BLaER1 (cell line): Measurements from ENCODE around the gene ISOC1.
A peak's percentile ranks its signal among the peaks of the same experiment; 100 is the strongest.

Experiments used
- H3K27ac ChIP-seq: shearing (Covaris generic); formaldehyde crosslinking; 2 replicates; pipeline ENCODE4 v1.8.1; 2022
- H3K27me3 ChIP-seq: shearing (Covaris generic); formaldehyde crosslinking; 2 replicates; pipeline ENCODE4 v1.8.1; 2022
- H3K36me3 ChIP-seq: shearing (Covaris generic); formaldehyde crosslinking; 2 replicates; pipeline ENCODE4 v1.8.1; 2022
- H3K4me1 ChIP-seq: shearing (Covaris generic); formaldehyde crosslinking; 2 replicates; pipeline ENCODE4 v1.8.1; 2022
- H3K4me2 ChIP-seq: shearing (Covaris generic); formaldehyde crosslinking; 2 replicates; pipeline ENCODE4 v1.8.1; 2022
- H3K4me3 ChIP-seq: shearing (Covaris generic); formaldehyde crosslinking; 2 replicates; pipeline ENCODE4 v1.8.1; 2022
- H3K9ac ChIP-seq: shearing (Covaris generic); formaldehyde crosslinking; 2 replicates; pipeline ENCODE4 v1.8.1; 2022
- H3K9me3 ChIP-seq: shearing (Covaris generic); formaldehyde crosslinking; 2 replicates; pipeline ENCODE4 v1.8.1; 2022
- H4K20me1 ChIP-seq: shearing (Covaris generic); formaldehyde crosslinking; 2 replicates; pipeline ENCODE4 v1.8.1; 2022
- Cebpa-rat ChIP-seq: shearing (Covaris generic); IDR thresholded peaks from 2 replicates; pipeline ENCODE4 v1.8.1; 2022

ISOC1 gene

DNA sequence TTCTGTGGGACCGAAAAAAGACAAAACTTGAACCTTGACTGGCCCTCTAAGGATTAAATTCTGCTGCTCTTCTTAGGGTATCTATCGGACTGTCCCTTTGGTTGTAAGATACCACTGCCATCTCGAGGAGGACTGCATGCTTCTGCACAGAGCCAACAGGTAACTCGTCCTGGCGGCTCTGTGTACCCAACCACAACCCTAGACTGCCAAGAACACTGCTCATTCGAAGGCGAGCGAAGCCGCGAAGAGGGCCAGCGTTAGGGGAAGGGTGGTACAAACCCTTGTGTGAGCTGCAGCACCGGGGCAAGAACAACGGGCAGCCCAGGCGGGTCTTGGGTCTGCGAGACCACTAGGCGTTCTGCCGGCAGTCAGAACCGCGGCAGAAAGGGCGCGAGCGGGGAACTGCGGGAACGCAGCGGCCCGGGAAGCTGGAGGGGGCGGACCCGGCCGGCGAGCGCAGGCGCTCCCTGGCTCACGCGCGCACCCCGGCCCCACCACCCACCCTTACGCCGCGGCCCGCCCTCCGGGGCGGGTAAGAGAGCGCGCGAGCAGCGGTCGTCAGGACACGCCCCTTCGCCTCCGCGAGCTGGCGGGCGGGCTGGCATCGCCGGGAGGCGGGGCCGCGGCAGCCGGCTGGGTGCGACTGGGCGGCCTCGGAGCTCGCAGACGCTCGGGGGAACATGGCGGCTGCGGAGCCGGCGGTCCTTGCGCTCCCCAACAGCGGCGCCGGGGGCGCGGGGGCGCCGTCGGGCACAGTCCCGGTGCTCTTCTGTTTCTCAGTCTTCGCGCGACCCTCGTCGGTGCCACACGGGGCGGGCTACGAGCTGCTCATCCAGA is at the start of gene ISOC1:
TSS of gene ISOC1 (plus strand) at position 663 of the 837 bp plus-strand sequence. CDS start at position 681, 18 bp downstream.
- no peaks in the 10 kb centered on the region for H3K36me3 ChIP-seq
- peak within 1 kb of the TSS; percentile 79 for H3K27ac ChIP-seq
- no peaks in the 10 kb centered on the region for H3K27me3 ChIP-seq
- no peak for TF ChIP-seq Cebpa-rat
- H3K4me2 ChIP-seq, result peak within 1 kb of the TSS; percentile 81
- H3K4me1 ChIP-seq, result peaks cover 34% of the 10 kb centered on the region
- peak within 1 kb of the TSS; percentile 89 for H3K4me3 ChIP-seq
- H3K9ac ChIP-seq, result peak within 1 kb of the TSS; percentile 85
- H3K9me3 ChIP-seq, result no peaks in the 10 kb centered on the region
- H4K20me1 ChIP-seq, result no peaks in the 10 kb centered on the region

DNA sequence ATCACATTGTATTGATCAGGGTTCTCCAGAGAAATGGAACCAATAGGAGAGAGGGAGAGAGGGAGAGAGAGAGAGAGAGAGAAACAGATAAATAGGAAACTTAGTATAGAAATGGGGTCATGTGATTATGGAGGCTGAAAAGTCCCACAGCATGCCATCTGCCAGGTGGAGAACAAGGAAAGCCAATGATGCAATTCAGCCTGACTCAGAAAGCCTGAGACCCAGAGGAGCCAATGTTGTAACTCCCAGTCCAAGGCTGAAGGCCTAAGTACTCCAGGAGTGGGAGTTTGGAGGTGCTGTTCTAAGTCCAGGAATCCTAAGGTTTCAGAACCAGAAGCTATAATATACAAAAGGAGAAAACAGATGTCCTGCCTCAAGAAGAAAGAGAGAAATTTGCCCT is 48.4 kb upstream of the ISOC1 start:
- Histone ChIP-seq H3K27ac (no peak overlapping the region), H3K4me2 (no peak overlapping the region), H4K20me1 (no peaks in the 10 kb centered on the region), H3K9me3 (peaks cover 14% of the 10 kb centered on the region), H3K9ac (no peak overlapping the region), H3K4me3 (no peak overlapping the region), H3K36me3 (no peaks in the 10 kb centered on the region), H3K27me3 (no peaks in the 10 kb centered on the region), H3K4me1 (no peaks in the 10 kb centered on the region)
- no peak for TF ChIP-seq Cebpa-rat

DNA sequence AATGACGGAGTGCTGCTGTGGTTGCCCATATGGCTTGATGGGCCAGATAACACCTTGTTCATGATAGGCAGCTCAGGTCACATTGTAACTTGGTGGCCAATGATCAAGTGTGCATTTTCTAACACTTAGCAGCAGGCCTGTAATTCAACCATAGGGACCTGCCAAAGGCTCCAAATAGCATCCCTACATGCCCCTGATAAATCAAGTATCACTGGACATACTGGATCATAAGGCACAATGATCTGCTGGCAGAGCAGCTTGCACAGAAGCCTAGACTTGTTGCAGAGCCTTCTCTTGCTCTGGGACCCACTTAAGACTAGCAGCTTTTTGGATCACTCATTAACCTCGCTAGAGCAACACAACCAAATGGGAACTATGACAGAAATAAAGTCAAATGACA is 46.0 kb upstream of the ISOC1 start:
- Histone ChIP-seq H3K36me3 (no peaks in the 10 kb centered on the region), H4K20me1 (no peaks in the 10 kb centered on the region), H3K9me3 (peaks cover 12% of the 10 kb centered on the region), H3K9ac (no peak overlapping the region), H3K4me3 (no peak overlapping the region), H3K27me3 (no peaks in the 10 kb centered on the region), H3K4me2 (no peak overlapping the region), H3K27ac (no peak overlapping the region), H3K4me1 (no peaks in the 10 kb centered on the region)
- no peak for TF ChIP-seq Cebpa-rat

DNA sequence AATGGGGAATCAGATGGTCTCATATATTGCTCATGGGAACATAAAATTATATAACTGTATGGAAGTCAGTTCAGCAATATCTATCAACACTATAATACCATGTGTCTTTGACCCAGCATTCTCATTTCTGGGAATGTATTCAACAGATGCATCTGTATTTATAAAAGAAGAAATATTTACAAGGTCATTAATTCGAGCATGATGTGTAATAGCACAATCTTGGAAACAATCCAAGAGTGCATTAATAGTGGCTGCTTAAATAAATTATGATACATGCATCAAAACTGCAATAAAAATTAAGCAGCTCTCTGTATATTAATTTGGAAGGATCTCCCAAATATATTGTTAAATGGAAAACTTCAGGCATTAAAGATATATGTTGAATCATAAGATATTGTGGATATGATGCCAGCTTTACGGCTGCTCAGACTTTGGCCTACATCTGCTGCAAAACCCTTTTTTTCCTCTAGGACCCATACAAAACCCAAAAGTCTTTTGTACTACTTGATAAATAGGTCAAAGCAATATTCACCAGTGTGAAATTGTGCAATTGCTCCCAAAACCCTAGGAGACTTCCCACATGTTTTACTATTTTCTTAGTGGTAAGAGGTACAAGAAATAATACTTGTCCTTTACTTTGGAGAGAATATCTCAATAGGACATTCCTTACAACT is 45.3 kb upstream of the ISOC1 start:
- Histone ChIP-seq H3K36me3 (no peaks in the 10 kb centered on the region), H3K9me3 (peaks cover 6% of the 10 kb centered on the region), H3K27me3 (no peaks in the 10 kb centered on the region), H3K4me1 (no peaks in the 10 kb centered on the region), H3K4me2 (no peak overlapping the region), H3K4me3 (no peak overlapping the region), H4K20me1 (no peaks in the 10 kb centered on the region), H3K27ac (no peak overlapping the region), H3K9ac (no peak overlapping the region)
- TF ChIP-seq Cebpa-rat, result no peak

DNA sequence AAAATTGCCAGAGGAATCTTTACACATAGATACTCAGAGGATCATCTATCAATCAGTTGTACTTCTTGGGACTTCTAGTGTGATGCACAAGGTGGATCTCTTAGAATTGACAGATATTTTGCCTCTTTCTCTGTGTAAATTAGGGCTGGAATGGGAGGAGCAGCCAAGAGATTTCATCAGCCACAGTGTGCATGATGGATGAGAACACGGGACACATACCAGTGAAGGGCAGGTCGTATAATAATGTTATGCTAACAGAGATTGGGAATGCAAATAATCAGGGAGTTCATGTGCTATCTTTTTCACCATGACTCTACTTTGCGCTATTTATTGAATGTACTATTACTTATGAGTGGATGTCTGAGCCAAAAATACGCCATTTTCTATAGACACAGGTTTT is 43.3 kb upstream of the ISOC1 start:
- H3K4me2 ChIP-seq, result no peak overlapping the region
- no peaks in the 10 kb centered on the region for H4K20me1 ChIP-seq
- H3K9ac ChIP-seq, result no peak overlapping the region
- H3K27me3 ChIP-seq, result no peaks in the 10 kb centered on the region
- H3K36me3 ChIP-seq, result no peaks in the 10 kb centered on the region
- H3K9me3 ChIP-seq, result no peaks in the 10 kb centered on the region
- H3K4me3 ChIP-seq, result no peak overlapping the region
- TF ChIP-seq Cebpa-rat, result no peak
- no peak overlapping the region for H3K27ac ChIP-seq
- H3K4me1 ChIP-seq, result no peaks in the 10 kb centered on the region

DNA sequence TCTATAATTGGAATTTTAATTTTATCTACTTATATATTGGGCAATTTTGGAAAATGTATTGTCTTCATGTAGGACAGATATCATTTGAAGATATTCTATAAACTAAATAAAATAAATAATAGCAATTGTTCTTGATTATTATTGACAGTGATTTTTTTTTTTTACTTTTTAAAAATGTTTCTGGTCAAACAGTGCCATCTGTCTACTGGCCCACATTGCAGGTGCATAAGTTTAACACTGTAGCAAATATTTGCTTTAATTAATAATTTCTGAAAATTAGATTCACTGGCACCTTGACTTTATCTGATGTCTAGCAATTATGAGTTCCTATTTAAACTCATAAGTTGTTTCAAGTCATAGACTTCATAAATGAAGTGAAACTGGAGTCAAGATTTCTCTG is 41.1 kb upstream of the ISOC1 start:
- H3K36me3 ChIP-seq, result no peaks in the 10 kb centered on the region
- H3K27me3 ChIP-seq, result no peaks in the 10 kb centered on the region
- no peaks in the 10 kb centered on the region for H4K20me1 ChIP-seq
- no peak for TF ChIP-seq Cebpa-rat
- H3K4me3 ChIP-seq, result no peak overlapping the region
- no peak overlapping the region for H3K4me2 ChIP-seq
- H3K27ac ChIP-seq, result no peak overlapping the region
- no peak overlapping the region for H3K9ac ChIP-seq
- peaks cover 4% of the 10 kb centered on the region; the same call in 1 of the 2 replicates for H3K9me3 ChIP-seq
- H3K4me1 ChIP-seq, result no peaks in the 10 kb centered on the region

DNA sequence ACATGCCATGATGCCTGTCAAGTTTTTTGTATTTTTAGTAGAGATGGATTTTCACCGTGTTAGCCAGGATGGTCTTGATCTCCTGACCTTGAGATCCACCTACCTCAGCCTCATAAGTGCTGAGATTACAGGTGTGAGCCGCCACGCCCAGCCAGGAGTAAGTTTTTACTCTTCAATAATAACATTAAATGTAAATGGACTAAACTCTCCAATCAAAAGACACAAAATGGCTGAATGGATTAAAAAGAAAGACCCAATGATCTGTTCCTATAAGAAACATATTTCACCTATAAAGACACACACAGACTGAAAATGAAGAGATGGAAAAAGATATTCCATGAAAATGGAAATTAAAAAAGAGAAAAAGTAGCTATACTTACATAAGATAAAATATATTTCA is 37.2 kb upstream of the ISOC1 start:
- no peak for TF ChIP-seq Cebpa-rat

DNA sequence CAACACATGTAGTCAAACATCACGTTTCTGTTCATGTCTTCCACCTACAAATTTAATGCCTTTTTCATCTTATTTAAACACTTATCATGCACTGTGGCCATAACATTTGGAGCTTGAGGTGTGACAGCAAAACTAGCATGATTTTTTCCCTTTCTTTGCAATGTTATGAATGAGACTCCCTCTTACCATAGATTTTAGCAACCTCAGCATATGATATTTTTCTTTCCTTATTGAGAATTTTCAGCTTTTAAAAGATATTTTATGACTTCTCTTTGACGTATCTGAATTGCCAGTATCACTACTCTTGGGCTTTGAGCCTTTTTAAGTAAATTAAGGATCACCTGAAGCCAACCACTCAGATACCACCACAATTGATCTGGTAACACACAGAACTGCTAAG is 32.7 kb upstream of the ISOC1 start:
- H3K9me3 ChIP-seq, result peaks cover 4% of the 10 kb centered on the region; the same call in 1 of the 2 replicates

More for the DNA sequence above, 37.2 kb upstream of the ISOC1 start:
- Histone ChIP-seq H3K27ac (no peak overlapping the region), H3K4me2 (no peak overlapping the region), H3K9me3 (peaks cover 4% of the 10 kb centered on the region; the same call in 1 of the 2 replicates), H3K9ac (no peak overlapping the region), H3K4me3 (no peak overlapping the region), H3K36me3 (no peaks in the 10 kb centered on the region), H3K4me1 (no peaks in the 10 kb centered on the region), H4K20me1 (no peaks in the 10 kb centered on the region), H3K27me3 (no peaks in the 10 kb centered on the region)

DNA sequence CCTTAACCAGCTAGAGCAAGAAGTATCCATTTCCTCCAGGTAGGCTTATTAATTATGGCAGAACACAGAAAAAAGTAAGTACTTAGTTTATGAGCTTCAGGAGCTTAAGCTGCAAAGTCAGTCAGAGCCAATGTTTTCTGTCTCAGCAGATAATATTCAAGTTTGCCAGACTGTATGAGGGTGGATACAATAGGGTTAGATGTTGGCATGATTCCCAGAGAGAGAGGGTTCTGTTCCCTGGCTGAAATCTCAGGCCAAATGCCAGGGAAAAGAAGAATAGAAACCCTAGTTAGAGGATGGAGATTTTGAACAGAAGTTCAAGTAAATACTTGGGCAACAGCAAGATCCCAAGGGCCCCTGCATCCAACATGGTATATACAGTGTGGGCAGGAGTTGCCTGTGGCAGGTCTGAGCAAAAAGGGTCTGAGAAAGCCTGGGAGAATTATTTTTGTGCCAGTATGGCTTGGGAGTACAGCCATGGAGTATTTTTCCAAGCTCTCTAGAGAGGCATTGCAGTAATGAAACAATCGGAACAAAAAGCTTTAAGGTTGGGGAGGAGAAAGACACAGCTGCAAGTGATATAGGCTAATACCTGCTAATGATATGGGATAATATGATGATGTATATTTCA is 31.0 kb upstream of the ISOC1 start:
- Histone ChIP-seq H4K20me1 (no peaks in the 10 kb centered on the region), H3K9ac (no peak overlapping the region), H3K27me3 (no peaks in the 10 kb centered on the region), H3K27ac (no peak overlapping the region), H3K4me3 (no peak overlapping the region), H3K4me1 (no peaks in the 10 kb centered on the region), H3K9me3 (no peaks in the 10 kb centered on the region), H3K36me3 (no peaks in the 10 kb centered on the region), H3K4me2 (no peak overlapping the region)
- no peak for TF ChIP-seq Cebpa-rat

More for the DNA sequence above, 32.7 kb upstream of the ISOC1 start:
- Histone ChIP-seq H3K9ac (no peak overlapping the region), H3K4me1 (no peaks in the 10 kb centered on the region), H3K4me3 (no peak overlapping the region), H4K20me1 (no peaks in the 10 kb centered on the region), H3K4me2 (no peak overlapping the region), H3K27ac (no peak overlapping the region), H3K27me3 (no peaks in the 10 kb centered on the region), H3K36me3 (no peaks in the 10 kb centered on the region)
- TF ChIP-seq Cebpa-rat, result no peak

DNA sequence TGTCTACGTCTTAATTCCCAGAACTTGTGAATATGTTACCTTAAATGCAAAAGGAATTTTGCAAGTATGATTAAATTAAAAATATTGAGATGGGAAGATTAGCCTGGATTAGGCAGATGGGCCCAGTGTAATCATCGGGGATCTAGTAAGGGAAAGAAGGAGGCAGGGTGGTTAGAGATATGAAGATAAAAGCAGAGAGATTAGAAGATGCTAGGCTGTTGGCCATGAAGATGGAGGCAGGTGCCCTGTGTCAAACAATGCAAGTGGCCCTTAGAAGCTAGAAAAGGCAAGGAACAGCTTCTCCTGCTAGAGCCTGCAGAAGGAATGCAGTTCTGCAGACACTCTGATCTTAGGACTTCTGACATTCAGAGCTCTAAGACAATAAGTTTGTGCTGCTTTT is 28.8 kb upstream of the ISOC1 start:
- no peak for TF ChIP-seq Cebpa-rat
- Histone ChIP-seq H3K4me1 (no peaks in the 10 kb centered on the region), H4K20me1 (no peaks in the 10 kb centered on the region), H3K27ac (no peak overlapping the region), H3K9me3 (no peaks in the 10 kb centered on the region), H3K27me3 (no peaks in the 10 kb centered on the region), H3K4me3 (no peak overlapping the region), H3K36me3 (no peaks in the 10 kb centered on the region), H3K9ac (no peak overlapping the region), H3K4me2 (no peak overlapping the region)
